ENCODE measurements around the gene SOX6.
"Not testable (repeated sequence)": the region's sequence is repeated elsewhere in the genome, so short reads cannot be mapped to it uniquely, and the experiment has no call there.

SOX6 gene

DNA sequence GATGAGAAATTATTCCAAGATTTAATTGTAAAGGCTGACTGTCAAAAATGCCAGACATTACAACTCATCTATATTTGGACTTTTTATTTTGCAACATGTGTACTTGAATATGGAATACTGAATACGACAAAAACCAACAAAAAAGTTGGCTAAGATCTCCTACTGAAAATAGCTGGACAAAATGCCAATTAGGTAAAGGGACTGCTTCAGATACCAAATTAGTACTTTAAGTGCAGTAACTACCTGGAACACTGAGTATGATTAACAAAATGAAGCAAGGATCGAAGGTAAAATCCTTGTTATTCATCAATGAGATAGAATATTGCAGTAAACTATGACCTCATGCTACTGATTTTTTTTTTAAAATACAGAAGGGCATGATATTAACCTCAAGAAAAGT, 173.8 kb downstream of the SOX6 start:
- FAIRE-seq: no peak

DNA sequence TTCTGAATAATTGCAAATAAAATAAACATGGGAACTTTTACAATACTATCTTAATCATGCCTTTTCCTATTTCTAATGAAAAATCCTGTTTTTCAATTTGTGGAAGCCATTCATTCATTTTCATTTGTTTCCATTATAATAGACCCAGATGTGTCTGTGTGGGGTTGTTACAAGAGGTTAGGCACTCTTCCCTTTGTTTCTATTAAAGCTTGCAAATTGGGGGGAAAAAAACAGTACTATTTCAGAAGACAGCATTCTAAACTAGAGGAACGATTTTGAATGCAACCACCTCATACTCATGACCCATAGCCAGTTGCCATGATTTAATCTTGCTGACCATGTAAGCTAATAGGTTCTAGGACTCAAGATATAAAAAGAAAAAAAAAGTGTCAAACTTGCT, 175.5 kb downstream of the SOX6 start:
- FAIRE-seq: no peak

DNA sequence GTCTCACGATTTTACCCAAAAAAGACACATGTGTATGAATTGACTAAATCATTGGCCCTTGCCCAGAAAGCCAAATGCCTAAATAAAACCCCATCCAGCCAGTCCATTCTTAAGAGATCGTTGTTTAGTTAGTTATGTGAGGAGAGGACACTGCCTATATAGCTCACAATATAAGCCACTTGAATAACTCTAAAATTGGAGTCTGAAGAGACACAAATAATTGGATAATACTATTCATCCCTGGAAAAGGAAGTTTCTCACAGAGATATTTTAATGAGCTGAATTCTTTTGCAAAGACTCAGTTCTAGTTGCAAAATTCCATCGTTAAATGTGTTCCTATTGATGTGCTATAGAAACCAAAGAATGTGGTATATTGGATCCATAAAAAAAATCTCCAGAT, 176.7 kb downstream of the SOX6 start:
- no peak for FAIRE-seq

DNA sequence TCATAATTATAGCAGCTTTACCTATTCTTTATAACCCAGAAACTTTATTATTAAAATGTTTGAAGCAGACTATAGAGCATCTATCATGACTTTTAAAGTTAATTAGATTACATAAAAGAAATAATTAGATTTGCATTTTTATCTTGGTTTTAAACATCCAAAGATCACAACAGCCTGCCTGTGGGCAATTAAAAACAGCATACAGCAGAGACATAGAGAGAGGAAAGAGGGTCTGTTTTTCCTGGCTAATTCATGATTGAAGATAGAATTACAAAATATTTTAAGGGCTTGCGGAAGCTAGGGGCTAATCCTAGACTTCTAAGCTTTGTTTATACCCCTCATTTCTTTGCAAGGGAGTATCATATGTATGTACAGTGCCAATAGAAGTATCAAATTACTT, 178.1 kb downstream of the SOX6 start:
- no peak for FAIRE-seq

DNA sequence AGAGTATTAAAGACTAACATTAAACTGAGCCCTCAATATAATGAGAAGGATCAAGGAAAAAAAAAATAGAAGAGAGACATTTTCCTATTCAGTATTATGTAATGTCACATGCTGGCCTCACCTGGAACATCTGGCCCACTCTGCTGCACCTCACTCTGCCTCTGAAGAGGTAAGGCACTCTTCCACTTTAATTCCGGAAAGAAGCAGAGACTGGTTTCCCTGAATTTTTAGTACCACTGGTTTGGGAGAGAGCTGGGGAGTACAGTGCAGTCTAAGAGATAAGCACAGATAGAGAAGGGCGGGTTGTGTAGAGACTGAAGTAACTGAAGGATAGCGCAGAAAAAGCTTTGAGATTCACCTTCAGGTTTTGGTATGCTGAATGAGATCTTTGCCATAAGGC, 178.7 kb downstream of the SOX6 start:
- FAIRE-seq: no peak

DNA sequence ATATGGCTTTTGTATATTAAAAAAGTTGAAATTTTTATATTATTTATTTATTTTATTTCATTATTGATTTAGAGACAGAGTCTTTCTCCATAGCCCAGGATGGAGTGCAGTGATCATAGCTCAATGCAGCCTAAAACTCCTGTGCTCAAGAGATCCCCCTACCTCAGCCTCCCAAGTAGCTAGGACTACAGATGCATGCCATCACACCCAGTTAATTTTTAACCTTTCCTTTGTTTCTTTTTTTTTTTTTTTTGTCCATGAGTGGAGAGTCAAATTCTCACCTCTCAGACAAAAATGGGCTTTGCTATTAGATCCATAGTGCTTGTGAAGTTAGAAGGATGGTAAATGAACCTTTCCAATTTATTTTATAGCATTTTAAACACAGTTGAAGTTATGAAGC, 182.5 kb downstream of the SOX6 start:
- FAIRE-seq: no peak

DNA sequence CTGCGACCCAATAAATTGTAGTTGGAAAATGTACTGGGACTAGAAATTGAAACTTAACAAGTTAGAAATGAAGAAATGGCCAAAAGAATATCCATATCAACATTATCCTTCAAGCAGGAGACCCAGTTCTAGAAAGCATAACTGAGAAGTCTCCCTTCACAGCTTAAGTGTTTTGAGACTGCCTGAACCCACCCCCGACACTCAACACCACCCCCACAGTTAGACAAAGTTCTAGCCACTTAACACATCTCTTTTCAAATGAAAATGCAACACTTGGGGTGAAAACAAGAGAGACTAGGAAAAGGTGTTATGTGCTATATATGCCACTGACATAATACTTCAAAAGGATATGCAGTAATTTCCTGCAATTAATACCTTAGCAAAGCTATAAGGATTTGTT, 184.5 kb downstream of the SOX6 start:
- FAIRE-seq: no peak

DNA sequence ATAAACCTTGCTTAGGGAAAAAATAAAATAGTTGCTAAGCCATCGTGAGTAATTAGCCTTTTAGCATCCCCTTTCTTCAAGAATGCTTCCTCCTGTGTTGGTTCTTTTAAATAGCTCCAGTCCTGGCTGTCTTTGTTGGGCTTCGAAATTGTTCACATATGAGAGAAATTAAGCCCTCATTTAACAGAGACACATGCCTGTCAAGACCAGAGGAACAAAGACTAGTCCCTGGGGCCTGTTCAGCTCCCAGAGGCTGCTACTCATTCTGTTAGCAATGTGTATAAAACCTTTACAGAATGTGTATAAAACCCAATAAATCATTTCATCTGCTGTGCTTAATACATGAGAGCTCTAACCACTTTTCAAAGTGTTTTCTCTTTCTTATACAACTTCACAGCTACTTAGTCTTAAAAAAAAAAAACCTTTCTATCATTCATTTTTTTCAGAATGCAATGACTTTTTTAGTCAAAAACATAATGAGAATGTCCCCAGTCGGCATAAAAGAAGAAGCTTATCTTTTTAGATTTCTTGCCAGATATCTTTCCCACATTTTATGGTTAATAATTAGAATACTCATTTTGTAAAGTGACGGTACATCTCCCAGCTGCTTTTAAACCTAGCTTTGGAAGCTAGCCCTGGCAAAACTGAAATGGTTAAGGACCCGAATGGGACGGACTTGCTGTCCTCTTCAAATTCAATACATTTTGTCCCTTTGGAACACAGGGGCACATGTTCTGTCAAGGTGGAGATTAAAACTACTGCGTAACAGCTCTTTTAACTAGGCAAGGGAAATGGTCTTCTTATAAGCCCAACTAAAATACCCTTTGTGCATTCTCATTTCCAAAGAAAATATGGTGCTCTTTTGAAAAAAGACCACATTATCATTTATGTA, 186.1 kb downstream of the SOX6 start:
- FAIRE-seq: no peak

DNA sequence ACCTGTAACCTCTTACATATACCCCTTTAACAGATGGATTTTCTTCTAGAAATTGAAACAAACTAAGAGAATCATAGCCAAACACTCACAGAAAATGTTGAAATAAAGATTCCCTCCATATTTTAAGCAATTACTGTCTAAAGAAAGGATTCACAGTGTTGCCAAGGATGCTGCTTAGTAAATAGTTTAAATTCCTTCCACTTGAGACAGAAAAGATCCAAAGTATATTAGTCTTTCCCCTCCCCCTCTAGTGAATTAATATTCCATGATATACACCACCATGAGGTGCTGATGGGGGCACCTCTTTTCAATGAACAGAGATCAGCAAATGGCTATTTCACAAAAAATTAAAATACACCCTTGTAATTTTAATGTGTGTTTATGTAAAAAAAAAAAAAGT, 186.8 kb downstream of the SOX6 start:
- no peak for FAIRE-seq

DNA sequence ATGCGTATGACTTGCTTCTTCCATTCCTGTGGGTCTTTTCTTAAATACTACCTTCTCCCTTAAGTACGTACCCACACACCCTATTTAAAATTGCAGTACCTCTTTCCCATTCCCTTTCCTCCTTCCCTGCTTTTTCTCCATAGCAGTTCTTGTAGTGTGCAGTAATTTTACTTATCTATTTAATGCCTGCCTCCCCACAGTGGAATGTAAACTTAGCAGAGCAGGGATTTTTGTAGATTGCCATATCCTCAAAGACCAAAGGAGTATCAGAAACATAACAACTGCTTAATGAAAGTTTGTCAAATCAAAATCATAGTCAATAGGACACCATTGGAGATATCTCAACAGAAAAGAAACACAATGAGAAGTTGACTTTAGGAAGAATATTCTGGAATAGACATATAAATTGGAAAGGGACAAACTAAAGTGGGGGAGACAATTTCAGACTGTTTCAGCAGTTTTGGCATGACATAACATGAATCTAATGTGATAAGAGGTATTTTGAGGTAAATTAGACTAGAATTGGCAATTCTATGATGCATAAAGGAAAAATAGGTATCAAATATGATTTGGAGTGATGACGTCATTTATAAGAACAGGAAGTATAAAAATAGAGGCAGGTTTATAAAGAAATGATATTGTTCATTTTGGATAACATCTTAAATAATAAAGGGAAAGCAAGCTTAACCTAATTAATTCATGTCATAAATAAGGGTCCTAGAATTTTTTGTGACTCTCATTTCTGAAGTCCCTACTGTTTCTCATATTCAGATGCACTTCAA, 188.4 kb downstream of the SOX6 start:
- no peak for FAIRE-seq

DNA sequence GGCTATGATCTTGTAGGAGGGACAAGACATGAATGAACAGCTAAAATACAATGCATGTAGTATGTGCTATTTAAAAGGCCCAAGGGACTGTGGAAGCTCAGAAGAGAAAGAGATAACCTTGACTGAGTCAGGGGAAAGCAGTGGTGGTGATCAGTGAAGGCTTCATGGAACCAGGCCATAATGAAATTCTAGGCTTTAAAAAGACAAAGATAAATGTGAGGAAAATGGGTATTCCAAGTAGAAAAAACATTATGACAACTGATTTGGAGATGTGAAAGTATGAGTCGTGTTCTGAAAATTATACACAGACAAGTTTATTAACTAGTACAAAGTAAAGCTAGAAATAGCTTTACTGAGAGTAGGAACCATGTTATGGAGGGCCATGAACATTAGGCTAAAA, 189.8 kb downstream of the SOX6 start:
- FAIRE-seq: no peak

DNA sequence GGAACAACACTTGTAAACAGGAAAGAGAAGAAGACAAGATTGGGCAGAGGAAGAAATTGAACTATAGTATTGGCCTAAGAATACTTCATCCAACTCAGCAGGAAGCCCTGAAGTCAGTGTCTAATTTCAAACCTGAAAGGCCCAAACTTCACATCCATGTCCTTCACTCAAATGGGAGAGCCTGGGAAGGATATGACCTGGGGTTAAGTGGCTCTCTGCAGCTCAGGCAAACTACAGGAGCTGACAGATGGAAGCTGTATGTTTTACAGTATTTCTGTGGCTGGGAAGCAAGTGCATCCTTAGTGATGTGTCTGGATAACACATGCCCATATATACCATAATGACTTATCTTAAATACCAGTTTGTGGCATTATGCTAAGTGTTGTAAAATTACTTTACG, 196.2 kb downstream of the SOX6 start:
- no peak for FAIRE-seq

DNA sequence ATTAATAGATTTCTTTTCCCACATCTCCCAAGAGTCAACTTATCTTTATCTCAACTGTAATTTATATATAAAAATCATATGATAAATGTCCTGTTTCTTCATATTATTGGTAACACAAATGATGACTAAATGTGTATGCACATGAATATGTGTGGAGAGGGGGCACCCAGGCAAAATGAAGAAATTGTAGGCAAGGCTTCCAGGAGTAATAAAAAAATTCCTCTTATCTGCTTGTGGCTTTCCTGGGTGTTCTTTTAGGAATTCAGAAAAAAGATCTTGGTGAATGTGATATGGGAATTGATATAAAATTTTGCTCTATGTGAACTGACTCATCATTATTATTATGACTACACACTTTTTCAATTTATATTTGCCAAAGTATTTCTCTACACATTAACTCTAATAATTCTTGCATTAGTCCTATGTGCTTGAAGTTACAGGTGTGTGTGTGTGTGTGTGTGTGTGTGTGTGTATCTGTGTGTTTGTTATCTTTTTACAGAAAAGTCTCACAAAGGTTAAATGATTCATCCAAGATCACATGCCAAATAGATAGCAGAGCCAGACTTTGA, 197.8 kb downstream of the SOX6 start:
- no peak for FAIRE-seq

DNA sequence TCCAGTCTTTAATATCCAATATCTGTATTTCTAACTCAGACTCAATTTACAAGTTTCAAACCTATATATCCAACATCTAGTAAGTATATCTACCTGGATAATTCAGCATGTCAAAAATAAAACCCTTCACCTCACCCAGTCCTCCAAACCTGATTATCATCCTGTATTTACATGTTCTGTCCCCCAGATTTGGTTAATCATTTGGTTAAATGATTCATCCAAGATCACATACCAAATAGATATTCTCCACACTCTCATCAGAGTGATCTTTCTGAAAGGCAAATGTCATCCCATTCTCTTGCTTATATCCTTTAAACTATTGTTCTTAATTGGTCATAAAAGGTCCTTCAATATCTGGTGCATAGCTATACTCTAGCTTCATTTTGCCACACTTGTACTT, 199.0 kb downstream of the SOX6 start:
- no peak for FAIRE-seq

DNA sequence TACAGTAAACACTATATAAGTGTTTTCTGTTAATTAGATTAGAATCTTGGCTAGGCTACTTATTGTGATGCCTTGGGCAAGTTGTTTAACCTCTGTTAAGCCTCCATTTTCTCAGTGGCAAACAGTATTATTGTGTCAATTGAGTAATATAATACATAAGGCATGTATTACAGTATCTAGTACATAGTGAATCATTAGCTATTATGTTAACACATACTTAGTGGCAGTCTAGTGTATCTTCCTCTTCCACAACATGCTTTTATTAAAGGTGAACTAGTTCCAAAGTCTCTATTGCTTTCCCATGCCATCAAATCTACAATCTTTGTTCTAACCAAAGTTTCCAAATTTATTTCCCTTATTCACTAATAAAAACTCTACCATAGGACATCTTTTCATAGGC, 200.9 kb downstream of the SOX6 start:
- no peak for FAIRE-seq

DNA sequence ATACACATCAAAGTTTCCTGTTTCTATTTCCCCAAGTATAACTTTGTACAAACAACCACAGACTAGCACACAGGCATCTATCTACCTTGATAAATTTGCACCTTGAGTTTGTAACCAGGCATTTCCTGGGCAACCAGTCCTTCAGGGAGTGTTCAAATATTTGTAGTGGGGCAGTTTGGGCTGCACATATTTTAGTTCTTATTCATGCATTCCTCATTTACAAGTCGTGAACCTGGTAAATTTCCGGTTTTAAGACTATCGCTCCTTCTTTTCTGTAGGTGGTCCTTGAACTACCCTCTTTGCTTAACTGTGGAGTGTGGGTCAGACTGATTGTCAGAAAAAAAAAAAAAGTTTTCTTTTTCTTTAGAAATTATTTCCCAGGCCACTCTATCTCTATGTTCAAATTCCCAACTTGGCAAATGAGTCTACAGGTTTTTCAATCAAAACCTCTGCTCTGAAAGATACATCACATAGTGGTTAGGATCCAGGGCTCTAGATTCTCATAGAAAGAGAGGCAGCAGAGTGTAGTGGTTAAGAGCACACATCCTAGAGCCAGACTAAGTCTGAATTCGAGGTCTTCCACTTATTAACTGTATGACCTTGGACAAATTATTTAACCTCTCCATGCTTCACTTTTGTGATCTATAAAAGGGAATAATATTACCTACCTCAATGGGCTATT, 201.5 kb downstream of the SOX6 start:
- FAIRE-seq: no peak

DNA sequence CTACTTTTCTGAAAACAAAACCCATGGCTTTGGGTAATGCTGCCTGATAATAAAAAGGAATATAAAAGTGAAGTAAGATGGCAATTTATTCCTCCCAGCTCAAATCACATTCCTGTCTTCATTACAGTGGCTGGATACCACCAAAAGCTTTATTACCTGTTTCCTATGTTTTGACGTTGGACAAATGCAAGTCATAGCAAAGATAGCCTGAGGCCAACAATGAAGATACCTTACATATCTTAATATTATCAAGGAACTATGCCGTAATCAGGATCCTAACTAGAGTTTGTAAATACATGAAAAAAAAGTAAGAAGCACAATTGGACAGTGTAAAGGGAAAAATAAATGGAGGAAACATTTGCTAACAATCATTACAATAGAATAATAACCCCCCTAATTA, 202.4 kb downstream of the SOX6 start:
- FAIRE-seq: no peak

DNA sequence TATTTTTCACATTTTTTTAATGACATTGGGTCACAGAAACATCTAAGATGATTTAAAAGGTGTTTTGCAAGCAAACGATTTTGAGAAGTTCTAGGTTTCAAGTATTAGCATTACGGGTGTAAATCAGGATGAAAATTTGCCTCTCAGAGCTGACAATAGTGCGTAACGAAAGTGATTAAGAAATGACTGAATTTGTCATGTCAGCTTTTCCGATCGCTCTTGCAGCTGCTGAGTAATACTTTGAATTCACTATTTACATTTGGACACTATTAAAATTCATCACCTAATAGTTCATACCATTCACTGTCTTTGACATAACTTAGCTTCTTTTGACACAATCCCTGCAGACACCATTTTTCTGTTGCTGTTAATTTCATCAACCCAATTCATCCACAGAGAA, 205.2 kb downstream of the SOX6 start:
- FAIRE-seq: no peak

DNA sequence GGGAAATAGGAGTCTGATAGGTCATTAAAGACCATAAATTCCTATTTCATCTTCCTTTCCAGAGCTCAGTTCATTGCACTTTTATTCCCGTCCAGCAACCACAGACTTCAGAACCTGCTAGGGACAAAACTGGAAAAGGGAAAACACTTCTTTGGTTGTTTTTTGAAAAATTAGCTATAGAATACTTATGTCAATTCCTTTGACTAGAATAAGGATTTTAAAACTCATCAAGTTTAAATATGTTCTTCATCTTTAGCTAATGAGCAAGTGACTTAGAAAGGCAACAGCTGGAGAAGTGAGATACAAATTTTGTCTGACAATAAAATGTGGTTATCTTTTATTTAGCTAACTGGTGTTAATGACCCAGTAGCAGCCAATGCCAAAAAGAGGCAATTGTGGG, 206.9 kb downstream of the SOX6 start:
- FAIRE-seq: no peak

DNA sequence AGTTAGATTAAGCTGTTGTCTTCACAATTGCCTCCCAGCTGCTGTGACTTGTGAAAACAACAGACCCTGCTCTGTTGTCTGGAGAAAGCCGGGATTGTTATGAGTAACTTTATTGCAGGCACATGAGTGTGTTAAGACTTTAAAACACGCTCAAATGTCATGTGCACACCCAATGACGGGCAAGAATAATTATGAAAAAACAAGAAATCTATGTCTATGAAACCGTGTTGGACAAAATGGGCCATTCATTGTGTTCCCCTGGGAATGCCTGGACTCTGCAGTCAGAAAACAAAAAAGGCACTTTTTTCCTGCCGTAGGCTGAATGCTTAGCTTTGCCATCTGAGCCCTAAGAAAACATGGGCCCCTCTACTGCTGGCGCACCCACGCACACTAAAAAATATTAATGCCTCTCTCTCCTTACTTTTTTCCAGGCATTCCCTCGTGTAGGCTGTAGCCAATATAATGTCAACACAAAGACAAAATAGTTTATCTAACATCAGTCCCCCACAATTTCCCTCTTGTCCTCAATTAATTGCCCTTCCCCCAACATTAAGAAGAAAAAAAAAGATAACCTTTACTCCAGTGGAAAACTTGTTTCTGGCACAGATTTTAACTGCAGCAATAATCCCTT, 207.9 kb downstream of the SOX6 start:
- no peak for FAIRE-seq

DNA sequence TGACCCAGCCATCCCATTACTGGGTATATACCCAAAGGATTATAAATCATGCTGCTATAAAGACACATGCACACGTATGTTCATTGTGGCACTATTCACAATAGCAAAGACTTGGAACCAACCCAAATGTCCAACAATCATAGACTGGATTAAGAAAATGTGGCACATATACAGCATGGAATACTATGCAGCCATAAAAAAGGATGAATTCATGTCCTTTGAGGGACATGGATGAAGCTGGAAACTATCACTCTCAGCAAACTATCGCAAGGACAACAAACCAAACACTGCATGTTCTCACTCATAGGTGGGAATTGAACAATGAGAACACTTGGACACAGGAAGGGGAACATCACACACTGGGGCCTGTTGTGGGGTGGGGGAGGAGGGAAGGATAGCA, 209.4 kb downstream of the SOX6 start:
- not testable (repeated sequence) for FAIRE-seq

DNA sequence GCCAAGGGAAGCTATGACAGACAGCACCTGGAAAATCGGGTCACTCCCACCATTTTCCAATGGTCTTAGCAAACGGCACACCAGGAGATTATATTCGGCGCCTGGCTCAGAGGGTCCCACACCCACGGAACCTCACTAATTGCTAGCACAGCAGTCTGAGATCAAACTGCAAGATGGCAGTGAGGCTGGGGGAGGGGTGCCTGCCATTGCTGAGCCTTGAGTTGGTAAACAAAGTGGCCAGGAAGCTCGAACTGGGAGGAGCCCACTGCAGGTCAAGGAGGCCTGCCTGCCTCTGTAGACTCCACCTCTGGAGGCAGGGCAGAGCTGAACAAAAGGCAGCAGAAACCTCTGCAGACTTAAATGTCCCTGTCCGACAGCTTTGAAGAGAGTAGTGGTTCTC, 214.7 kb downstream of the SOX6 start:
- not testable (repeated sequence) for FAIRE-seq

DNA sequence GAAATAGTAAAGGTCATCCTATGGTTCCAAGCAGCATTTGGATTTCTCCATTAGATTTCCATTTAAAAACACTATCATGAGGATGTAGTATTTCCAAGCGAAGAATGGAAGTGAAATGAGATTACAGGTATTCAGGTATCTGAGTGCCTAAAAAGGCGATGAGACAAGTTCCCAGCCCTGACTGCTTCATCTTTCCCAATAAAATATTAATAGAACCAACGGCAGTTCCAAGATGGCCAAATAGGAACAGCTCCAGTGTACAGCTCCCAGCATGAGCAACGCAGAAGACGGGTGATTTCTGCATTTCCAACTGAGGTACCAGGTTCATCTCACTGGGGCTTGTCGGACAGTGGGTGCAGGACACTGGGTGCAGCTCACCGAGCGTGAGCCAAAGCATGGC, 215.2 kb downstream of the SOX6 start:
- FAIRE-seq: not testable (repeated sequence)
